CD4-positive, alpha-beta T cell (primary cell): ENCODE results near the gene HMCN1. TPM values are rescaled to one million over a fixed set of nuclear protein-coding genes. Genes with fewer than 3 reads are reported as not detected.

ENCODE experiments used
- ATAC-seq: fragments of 200-7000 bp; cut with Tn5 transposase; one replicate; pipeline ENCODE4 v1.10.0; 2022; ENCODE audit warnings: mild to moderate bottlenecking; ENCODE audit not compliant: poor library complexity
- CTCF ChIA-PET: fragments of 350-600 bp; sonication (Branson Sonifier 250); formaldehyde crosslinking; loops from one replicate; lab custom pipeline; 2021; ENCODE audit warnings: antibody characterized with exemption, inconsistent platforms; lab: Charles Lee
- POLR2A ChIA-PET: fragments of 350-600 bp; sonication (Branson Sonifier 250); formaldehyde crosslinking; loops from one replicate; lab custom pipeline; 2021; ENCODE audit warnings: antibody characterized with exemption, inconsistent platforms; lab: Charles Lee
- DNase-seq, 14 experiments: peaks; one replicate each; pipeline ENCODE4 v3.0.0-alpha.2; 2013 to 2020; ENCODE audit warnings: mixed read lengths in 2 of 14
- H3K27ac ChIP-seq, 2 donors: one replicate each; pipeline versions ENCODE4 v1.5.1 to v1.7.0; 2013; ENCODE audit warnings: low read length in 2 of 2, low read depth in 1 of 2, mild to moderate bottlenecking in 1 of 2
- H3K27me3 ChIP-seq, 2 experiments: 1 replicate in 1 of 2; 2 replicates in 1 of 2; pipeline versions ENCODE4 v1.6.1 to v1.7.0; 2013; ENCODE audit warnings: low read length in 2 of 2, control low read depth in 1 of 2, mild to moderate bottlenecking in 1 of 2, moderate library complexity in 1 of 2; ENCODE audit not compliant: insufficient read depth in 2 of 2, control insufficient read depth in 1 of 2
- H3K36me3 ChIP-seq: one replicate; pipeline ENCODE4 v1.6.1; 2013; ENCODE audit warnings: low read length, control low read depth; ENCODE audit not compliant: insufficient read depth
- H3K4me1 ChIP-seq: one replicate; pipeline ENCODE4 v1.6.1; 2013; ENCODE audit warnings: low read length, control low read depth; ENCODE audit not compliant: insufficient read depth
- H3K4me3 ChIP-seq: one replicate; pipeline ENCODE4 v1.5.1; 2013; ENCODE audit warnings: mild to moderate bottlenecking, low read length, moderate library complexity
- H3K9me3 ChIP-seq, 2 experiments: 1 replicate in 1 of 2; 2 replicates in 1 of 2; pipeline versions ENCODE4 v1.6.1 to v1.7.0; 2013; ENCODE audit warnings: low read length in 2 of 2, mild to moderate bottlenecking in 2 of 2, control low read depth in 1 of 2, moderate library complexity in 1 of 2; ENCODE audit not compliant: control insufficient read depth in 1 of 2, insufficient read depth in 1 of 2
- H3K27ac Mint-ChIP-seq: one replicate; pipeline ENCODE4 v1.8.0; 2020; ENCODE audit warnings: mixed read lengths
- H3K27me3 Mint-ChIP-seq: one replicate; pipeline ENCODE4 v1.8.0; 2021; ENCODE audit warnings: mixed read lengths
- H3K36me3 Mint-ChIP-seq: one replicate; pipeline ENCODE4 v1.8.0; 2021; ENCODE audit warnings: low read depth, mixed read lengths
- H3K4me1 Mint-ChIP-seq: one replicate; pipeline ENCODE4 v1.8.0; 2021; ENCODE audit warnings: low read depth, mixed read lengths
- H3K4me3 Mint-ChIP-seq: one replicate; pipeline ENCODE4 v1.8.0; 2020; ENCODE audit warnings: mild to moderate bottlenecking, mixed read lengths
- H3K9me3 Mint-ChIP-seq: one replicate; pipeline ENCODE4 v1.8.0; 2020; ENCODE audit warnings: mixed read lengths
- intact Hi-C, 2 experiments: fragments of 100-400 bp; cut with DNase I in 1 of 2; cut with micrococcal nuclease in 1 of 2; formaldehyde crosslinking; loops; one replicate each; pipeline versions ENCODE4 v1.15.1 to v1.9.0; 2023 to 2025; cut with DNase I, micrococcal nuclease
- total RNA-seq, 174 experiments: library from RNA in 2 of 174; stranded (reverse) in 2 of 174; gene quantifications; one replicate each; pipeline ENCODE4 v1.2.3 and lab custom pipeline; 2021 to 2026
- TF ChIP-seq, protein P1 (sequence below): fragments of 200-600 bp; IDR thresholded peaks from one replicate; pipeline ENCODE4 v1.8.0; 2022; ENCODE audit warnings: antibody characterized with exemption, mild to moderate bottlenecking

The HMCN1 gene
- total RNA-seq, 2 experiments from 2014 or later, result 0.14 TPM

DNA sequence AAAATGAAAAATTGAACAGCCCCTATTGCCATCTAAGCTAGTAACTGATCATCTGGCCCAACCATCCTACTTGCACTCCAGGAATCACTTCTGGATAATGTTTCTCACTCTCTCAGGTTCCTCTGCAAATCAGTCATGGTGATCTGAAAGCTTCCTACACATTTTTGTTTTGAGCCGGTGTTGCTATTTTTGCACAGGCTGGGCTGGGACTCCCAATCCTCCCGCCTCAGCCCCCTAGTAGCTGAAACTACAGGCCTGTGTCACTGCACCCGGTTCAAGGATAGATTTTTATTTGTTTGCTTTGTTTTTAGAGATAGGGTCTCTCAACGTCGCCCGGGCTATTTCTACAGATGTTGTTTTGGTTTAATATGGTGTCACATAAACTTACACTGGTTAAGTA is 40.5 kb upstream of the HMCN1 start:
- H3K27ac Mint-ChIP-seq, result peak overlapping the region; percentile 84
- peaks cover 9% of the 10 kb centered on the region for H3K4me1 ChIP-seq

DNA sequence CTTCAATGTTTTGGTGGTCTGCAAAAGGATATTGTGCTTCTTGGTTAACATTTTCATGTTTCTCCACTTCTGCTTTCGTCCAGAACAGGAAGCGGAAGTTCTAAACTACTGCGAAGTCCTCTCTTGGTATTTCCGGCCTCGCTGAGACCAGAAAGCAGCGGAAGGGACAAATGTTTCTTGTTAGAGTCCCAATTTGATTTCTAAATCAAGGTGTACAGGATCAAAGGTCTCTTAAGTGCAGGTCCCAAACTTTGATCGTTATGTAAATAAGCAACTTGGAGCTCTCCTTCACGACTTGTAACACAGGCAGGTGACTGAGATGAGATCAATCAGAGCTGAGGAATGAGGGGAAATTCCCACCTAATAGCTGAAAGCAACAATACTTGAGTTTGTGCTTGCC is 40.1 kb upstream of the HMCN1 start:
- DNase-seq, result peak in 5 of 14 experiments; percentile 6 to 64 (median 63)
- peak overlapping the region; percentile 84 for H3K27ac Mint-ChIP-seq
- H3K4me3 ChIP-seq, result peak overlapping the region; percentile 46
- H3K36me3 Mint-ChIP-seq, result no peaks in the 10 kb centered on the region
- H3K9me3 Mint-ChIP-seq, result no peaks in the 10 kb centered on the region
- POLR2A ChIA-PET, result interaction anchor here (0.7 to 4.3 kb wide), 7 partner anchors 9 to 538 kb away, joined by 3 to 32 read pairs (median 4); partner anchors contain the start of genes IVNS1ABP, SWT1 and TRMT1L
- peaks cover 23% of the 10 kb centered on the region for H3K4me1 Mint-ChIP-seq
- CTCF ChIA-PET, result interaction anchor here (1.0 to 3.0 kb wide), 3 partner anchors 58 to 456 kb away, joined by 3 to 9 read pairs (median 3); partner anchors contain the start of gene IVNS1ABP
- TF ChIP-seq, protein P1, sequence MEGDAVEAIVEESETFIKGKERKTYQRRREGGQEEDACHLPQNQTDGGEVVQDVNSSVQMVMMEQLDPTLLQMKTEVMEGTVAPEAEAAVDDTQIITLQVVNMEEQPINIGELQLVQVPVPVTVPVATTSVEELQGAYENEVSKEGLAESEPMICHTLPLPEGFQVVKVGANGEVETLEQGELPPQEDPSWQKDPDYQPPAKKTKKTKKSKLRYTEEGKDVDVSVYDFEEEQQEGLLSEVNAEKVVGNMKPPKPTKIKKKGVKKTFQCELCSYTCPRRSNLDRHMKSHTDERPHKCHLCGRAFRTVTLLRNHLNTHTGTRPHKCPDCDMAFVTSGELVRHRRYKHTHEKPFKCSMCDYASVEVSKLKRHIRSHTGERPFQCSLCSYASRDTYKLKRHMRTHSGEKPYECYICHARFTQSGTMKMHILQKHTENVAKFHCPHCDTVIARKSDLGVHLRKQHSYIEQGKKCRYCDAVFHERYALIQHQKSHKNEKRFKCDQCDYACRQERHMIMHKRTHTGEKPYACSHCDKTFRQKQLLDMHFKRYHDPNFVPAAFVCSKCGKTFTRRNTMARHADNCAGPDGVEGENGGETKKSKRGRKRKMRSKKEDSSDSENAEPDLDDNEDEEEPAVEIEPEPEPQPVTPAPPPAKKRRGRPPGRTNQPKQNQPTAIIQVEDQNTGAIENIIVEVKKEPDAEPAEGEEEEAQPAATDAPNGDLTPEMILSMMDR, result no peak
- no peaks in the 10 kb centered on the region for H3K27me3 ChIP-seq
- no peaks in the 10 kb centered on the region for H3K9me3 ChIP-seq
- H3K27me3 Mint-ChIP-seq, result peaks cover 5% of the 10 kb centered on the region
- H3K27ac ChIP-seq, result peak overlapping the region; percentile 45 to 66
- intact Hi-C loops, result loop anchor here (2.0 to 5.0 kb wide), 2 partner anchors 455 to 712 kb away; no protein-coding TSS in a partner anchor
- peak; percentile 44 for ATAC-seq
- no peaks in the 10 kb centered on the region for H3K36me3 ChIP-seq
- peak overlapping the region; percentile 78 for H3K4me3 Mint-ChIP-seq
- H3K4me1 ChIP-seq, result peaks cover 9% of the 10 kb centered on the region

More for the DNA sequence above, 40.5 kb upstream of the HMCN1 start:
- Histone ChIP-seq H3K36me3 (no peaks in the 10 kb centered on the region), H3K27ac (peak overlapping the region; percentile 45 to 66), H3K4me3 (peak overlapping the region; percentile 46), H3K9me3 (no peaks in the 10 kb centered on the region), H3K27me3 (no peaks in the 10 kb centered on the region)
- H3K9me3 Mint-ChIP-seq, result no peaks in the 10 kb centered on the region
- intact Hi-C loops, result loop anchor here (2.0 to 5.0 kb wide), 2 partner anchors 455 to 711 kb away; no protein-coding TSS in a partner anchor
- peak overlapping the region; percentile 78 for H3K4me3 Mint-ChIP-seq
- ATAC-seq (no peak), DNase-seq (peak in 1 of 14 experiments; percentile 4)
- TF ChIP-seq, protein P1, result no peak
- peaks cover 5% of the 10 kb centered on the region for H3K27me3 Mint-ChIP-seq
- H3K4me1 Mint-ChIP-seq, result peaks cover 23% of the 10 kb centered on the region
- CTCF ChIA-PET, result interaction anchor here (1.0 to 3.0 kb wide), 2 partner anchors 376 to 455 kb away, joined by 3 to 9 read pairs; partner anchors contain the start of gene IVNS1ABP
- POLR2A ChIA-PET, result interaction anchor here (1.2 to 4.3 kb wide), 4 partner anchors 24 to 537 kb away, joined by 3 to 32 read pairs (median 6); partner anchors contain the start of genes IVNS1ABP, SWT1 and TRMT1L
- H3K36me3 Mint-ChIP-seq, result no peaks in the 10 kb centered on the region

DNA sequence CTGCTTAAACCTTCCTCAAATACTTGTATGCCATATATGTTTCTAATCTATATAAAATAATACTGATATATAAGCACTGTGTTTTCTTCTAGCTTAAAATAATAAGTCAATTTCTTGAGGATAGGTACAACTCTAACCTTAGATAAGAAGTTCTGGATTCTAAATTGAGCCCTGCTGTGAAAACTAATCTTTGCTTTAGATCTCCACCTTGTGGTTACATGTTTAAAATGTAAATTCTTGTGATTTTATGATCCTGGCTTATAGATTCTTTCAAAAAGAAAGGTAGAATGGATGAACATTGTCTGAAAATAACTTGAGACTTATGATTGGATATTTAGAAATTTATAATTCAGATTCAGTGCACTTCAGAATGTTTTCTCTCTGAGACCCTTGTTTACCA is 38.9 kb upstream of the HMCN1 start:
- intact Hi-C loops, result loop anchor here (1.0 to 5.0 kb wide), 3 partner anchors 456 to 890 kb away; no protein-coding TSS in a partner anchor
- H3K27me3 Mint-ChIP-seq, result peaks cover 12% of the 10 kb centered on the region
- POLR2A ChIA-PET, result interaction anchor here (4.3 kb wide), 1 partner anchor 378 kb away, joined by 32 read pairs; the partner anchor contains the start of gene IVNS1ABP

More for the DNA sequence above, 38.9 kb upstream of the HMCN1 start:
- H3K27ac Mint-ChIP-seq, result no peak overlapping the region
- no peaks in the 10 kb centered on the region for H3K9me3 Mint-ChIP-seq
- H3K4me3 ChIP-seq, result no peak overlapping the region
- no peaks in the 10 kb centered on the region for H3K36me3 ChIP-seq
- H3K9me3 ChIP-seq, result no peaks in the 10 kb centered on the region
- H3K27me3 ChIP-seq, result no peaks in the 10 kb centered on the region
- DNase-seq (peak in 3 of 14 experiments; percentile 36 to 46 (median 42)), ATAC-seq (no peak)
- H3K36me3 Mint-ChIP-seq, result no peaks in the 10 kb centered on the region
- TF ChIP-seq, protein P1, result peak; percentile 52
- no peak overlapping the region for H3K27ac ChIP-seq
- peaks cover 23% of the 10 kb centered on the region for H3K4me1 Mint-ChIP-seq
- peaks cover 9% of the 10 kb centered on the region for H3K4me1 ChIP-seq
- no peak overlapping the region for H3K4me3 Mint-ChIP-seq
- CTCF ChIA-PET, result interaction anchor here (0.5 to 3.0 kb wide), 3 partner anchors 57 to 582 kb away, joined by 3 to 9 read pairs (median 3); partner anchors contain the start of gene IVNS1ABP
